ENCODE data around the gene SCGB1A1.
"Not testable (repeated sequence)": the region's sequence is repeated elsewhere in the genome, so short reads cannot be mapped to it uniquely, and the experiment has no call there.

The SCGB1A1 gene

DNA sequence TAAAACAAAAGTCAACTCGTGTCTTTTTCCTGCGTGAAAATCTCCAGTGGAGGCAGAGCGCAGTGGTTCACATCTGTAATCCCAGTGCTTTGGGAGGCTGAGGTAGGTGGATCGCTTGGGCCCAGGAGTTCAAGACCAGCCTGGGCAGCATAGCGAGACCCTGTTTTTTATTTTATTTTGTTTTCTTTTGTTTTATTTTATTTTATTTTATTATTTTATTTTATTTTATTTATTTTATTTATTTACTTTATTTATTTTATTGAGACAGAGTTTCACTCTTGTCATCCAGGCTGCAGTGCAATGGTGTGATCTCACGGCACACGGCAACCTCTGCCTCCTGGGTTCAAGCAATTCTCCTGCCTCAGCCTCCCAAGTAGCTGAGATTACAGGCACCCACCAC, 31.1 kb downstream of the SCGB1A1 start:
- DNase-seq (ENCODE audit: low read depth in 2 of 2) = not testable (repeated sequence)

GRCh38 chr11:62450543-62451240, 31.9 kb downstream of the SCGB1A1 start:
- DNase-seq (ENCODE audit: low read depth in 2 of 2) = no peak

- DNase-seq (ENCODE audit: low read depth in 2 of 2) = no peak
Measured at GRCh38 chr11:62451241-62451621, 32.4 kb downstream of the SCGB1A1 start.

DNA sequence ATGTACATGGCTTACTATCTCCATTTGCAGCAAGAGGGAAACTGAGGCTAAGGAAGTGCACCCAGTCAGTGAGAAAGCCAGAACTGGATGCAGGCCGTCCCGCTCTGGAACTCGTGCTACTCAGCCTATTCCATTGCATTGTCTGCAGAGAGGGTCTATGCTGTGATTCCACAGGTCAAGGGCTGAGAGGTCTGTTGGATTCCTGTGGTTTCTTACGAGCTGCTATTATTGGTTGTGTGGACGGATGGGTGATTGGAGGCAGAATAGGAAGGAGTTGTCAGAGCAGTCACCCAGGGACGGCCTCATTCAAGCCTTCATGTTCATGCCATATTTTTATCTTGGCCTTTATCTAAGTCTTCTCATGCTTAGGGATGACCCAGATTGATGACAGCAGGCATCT, 33.4 kb downstream of the SCGB1A1 start:
- DNase-seq (ENCODE audit: low read depth in 2 of 2) = no peak

DNA sequence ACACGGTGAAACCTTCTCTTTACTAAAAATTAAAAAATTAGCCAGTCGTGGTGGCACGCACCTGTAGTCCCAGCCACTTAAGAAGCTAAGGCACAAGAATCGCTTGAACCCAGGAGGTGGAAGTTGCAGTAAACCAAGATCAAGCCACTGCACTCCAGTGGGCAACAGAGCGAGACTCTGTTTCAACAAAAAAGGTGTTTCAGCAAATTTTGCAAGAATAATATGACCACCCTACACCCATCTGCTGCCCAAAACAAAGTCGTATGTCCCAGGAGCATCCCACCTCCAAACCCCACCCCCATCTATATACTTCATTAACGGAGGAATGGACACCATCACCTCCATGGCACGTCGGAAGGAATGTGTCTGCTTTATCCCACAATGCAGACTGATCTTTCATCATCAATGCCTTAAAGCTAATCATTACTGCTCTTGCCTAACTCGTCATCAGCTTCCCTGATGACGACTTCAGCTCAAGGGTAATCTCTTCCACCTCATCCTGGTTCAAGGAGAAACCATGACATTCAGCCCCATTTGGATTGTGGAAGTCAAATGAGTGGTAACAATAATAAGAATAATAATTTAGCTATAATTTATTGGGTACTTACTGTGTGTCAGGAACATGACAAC, 34.1 kb downstream of the SCGB1A1 start:
- DNase-seq (ENCODE audit: low read depth in 2 of 2) = no peak

DNA sequence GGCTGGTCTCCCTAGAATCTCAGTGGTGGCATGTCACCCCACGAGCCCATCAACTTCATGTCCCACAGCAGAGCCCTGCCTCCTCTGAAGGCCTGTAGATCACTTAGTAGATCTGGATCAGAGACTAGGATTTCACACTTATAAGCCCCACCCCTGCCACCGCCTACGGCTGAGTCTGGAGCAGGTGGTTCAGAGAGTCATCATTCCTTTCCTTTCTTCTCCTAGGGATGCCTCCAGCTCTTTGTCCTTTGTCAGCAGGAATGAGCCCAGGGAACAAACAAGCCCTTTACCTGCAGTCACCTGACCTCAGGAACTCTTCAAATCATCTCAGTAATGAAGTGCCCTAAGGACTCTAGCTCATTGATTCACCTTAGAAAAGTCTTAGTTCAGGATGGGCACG, 37.8 kb downstream of the SCGB1A1 start:
- DNase-seq (ENCODE audit: low read depth in 2 of 2) = no peak

DNA sequence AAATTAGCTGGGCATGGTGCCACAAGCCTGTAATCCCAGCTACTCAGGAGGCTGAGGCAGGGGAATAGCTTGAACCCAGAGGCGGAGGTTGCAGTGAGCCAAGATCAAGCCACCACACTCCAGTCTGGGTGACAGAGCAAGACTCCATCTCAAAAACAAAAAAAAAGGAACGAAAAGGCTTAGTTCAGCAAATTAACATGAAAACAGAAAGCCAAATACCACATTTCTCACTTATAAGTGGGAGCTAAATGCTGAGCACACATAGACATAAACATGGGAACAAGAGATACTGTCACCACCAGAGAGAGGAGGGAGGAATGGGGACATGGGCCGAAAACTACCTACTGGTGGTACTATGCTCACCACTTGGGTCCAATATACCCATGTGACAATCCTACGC, 38.6 kb downstream of the SCGB1A1 start:
- no peak for DNase-seq (ENCODE audit: low read depth in 2 of 2)

GRCh38 chr11:62458212-62459002, 39.6 kb downstream of the SCGB1A1 start:
- no peak for DNase-seq (ENCODE audit: low read depth in 2 of 2)

DNA sequence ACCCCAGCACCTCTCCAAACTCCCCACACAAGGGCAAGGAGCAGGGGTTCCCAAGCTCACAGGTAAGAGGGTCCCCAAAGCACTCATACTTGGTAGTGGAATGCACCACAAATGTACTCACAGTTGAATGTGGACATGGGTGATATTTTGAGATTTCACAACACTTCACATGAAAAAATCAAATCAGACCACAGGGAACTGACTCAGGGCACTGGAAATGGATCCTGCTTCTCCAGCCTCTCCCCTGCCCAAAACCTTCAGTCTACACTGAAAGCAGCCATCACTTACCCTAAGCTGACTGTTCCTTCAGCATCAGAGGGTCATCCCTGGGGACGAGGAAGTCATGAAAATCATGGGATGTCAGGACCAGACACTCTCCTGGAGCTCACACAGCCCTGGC, 40.2 kb downstream of the SCGB1A1 start:
- DNase-seq (ENCODE audit: low read depth in 2 of 2) = no peak

GRCh38 chr11:62461740-62462507, 43.1 kb downstream of the SCGB1A1 start:
- peak; percentile 40 to 58 for DNase-seq (ENCODE audit: low read depth in 2 of 2)

- DNase-seq (ENCODE audit: low read depth in 2 of 2) = no peak
Measured at GRCh38 chr11:62462508-62462892, 43.7 kb downstream of the SCGB1A1 start.

DNA sequence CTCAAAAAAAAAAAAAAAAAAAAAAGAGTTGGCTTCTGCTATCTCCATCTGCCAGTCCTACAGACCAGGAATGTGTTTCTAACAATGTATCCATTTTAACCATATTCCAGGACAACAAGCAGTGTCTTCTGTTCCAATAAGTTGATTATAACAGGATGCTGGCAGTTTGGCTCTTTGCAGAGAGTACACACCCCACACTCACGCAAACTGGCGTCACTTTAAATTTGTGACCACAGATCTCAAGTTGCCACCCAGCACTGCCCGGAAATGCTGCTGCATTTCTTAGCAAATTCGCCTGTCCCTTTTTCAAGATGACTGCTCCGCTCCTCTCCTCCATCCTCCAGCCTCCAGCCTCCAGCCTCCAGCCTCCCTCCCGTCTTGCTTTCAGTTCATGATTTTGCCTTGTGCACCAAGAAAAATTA, 44.3 kb downstream of the SCGB1A1 start:
- no peak for DNase-seq (ENCODE audit: low read depth in 2 of 2)

DNA sequence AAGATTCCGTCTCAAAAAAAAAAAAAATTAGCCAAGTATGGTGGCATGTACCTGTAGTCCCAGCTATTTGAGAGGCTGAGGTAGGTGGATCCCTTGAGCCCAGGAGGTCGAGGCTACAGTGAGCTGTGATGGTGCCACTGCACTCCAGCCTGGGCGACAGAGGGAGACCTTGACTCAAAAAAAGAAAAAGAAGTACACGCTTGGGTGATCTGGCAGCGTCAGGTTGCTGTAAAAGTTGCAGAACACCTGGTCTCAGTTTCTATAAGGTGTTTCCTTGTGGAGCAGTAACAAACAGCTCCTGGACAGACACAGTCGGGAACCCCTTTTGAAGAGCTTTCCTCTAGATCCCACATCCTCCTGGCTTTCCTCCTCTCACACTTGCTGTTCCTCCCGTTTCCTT, 45.8 kb downstream of the SCGB1A1 start:
- no peak for DNase-seq (ENCODE audit: low read depth in 2 of 2)

DNA sequence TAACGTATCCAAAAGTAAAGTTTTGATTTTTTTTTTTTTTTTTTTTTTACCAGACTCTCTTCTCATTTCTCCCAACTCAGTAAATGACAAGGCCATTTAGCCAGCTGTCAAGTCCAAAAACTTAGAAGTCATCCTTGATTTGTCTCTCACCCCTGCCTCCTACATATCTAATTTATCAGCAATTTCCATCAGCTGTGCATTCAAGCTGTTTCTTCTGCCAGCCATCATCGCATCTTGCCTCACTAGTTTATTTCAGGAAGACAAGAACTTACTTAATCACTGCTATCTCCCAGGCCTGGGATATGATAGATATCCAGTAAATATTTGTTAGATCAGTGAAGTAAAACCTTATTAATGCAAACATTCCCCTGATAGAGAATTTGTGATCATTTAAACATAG, 47.6 kb downstream of the SCGB1A1 start:
- no peak for DNase-seq (ENCODE audit: low read depth in 2 of 2)

DNA sequence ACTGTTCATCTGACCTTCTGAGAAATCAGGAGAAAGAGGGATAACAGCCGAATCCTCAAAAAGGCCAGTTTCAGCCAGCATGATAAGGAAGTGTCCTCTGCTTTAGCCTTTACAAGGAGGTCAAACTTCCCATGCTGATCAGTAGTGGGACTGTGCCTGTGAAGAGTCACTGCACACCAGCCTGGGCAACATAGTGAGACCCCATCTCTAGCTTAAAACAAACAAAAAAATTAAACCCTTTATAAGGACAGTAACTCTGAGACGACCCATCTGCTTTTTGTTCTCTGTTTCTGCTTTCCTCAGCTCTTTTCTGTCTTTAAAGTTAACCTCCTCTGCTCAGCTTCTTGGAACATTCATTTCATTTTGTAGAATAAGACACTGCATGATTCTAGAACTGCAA, 49.7 kb downstream of the SCGB1A1 start:
- DNase-seq (ENCODE audit: low read depth in 2 of 2) = no peak

GRCh38 chr11:62471603-62472002, 52.8 kb downstream of the SCGB1A1 start:
- DNase-seq (ENCODE audit: low read depth in 2 of 2) = no peak

- DNase-seq (ENCODE audit: low read depth in 2 of 2) = no peak
Measured at GRCh38 chr11:62472063-62472884, 53.4 kb downstream of the SCGB1A1 start.
